ENCODE measurements around the gene SLC29A4.

GRCh38 chr7:5351507-5352265 is 68.9 kb downstream of the SLC29A4 start:
- no peak for TF ChIP-seq FOXM1 (IDR thresholded peaks at IDR 0.05; ENCODE audit: borderline replicate concordance)
- no peak for TF ChIP-seq HDGF (IDR thresholded peaks at IDR 0.05; ENCODE audit: borderline replicate concordance)
- no peak for TF ChIP-seq NFRKB (IDR thresholded peaks at IDR 0.05)
- TF ChIP-seq ELF4 (IDR thresholded peaks at IDR 0.05) = no peak
- TF ChIP-seq PKNOX1 (IDR thresholded peaks at IDR 0.05) = no peak
- no peak for TF ChIP-seq BHLHE40 (IDR thresholded peaks at IDR 0.05; ENCODE audit: borderline replicate concordance)
- no peak for TF ChIP-seq TARDBP (IDR thresholded peaks at IDR 0.05)
- TF ChIP-seq FOXA1 (IDR thresholded peaks at IDR 0.05) = no peak

Data from HEK293T (cell line).